GM12874 (cell line): ENCODE measurements around the gene PIGN.

Source experiments
- TF ChIP-seq, protein P1 (sequence below): IDR thresholded peaks from 2 replicates; pipeline ENCODE4 v1.5.1; 2011; ENCODE audit warnings: low read depth, mild to moderate bottlenecking, control low read depth, low read length, moderate library complexity; ENCODE audit not compliant: insufficient read depth

PIGN gene

DNA sequence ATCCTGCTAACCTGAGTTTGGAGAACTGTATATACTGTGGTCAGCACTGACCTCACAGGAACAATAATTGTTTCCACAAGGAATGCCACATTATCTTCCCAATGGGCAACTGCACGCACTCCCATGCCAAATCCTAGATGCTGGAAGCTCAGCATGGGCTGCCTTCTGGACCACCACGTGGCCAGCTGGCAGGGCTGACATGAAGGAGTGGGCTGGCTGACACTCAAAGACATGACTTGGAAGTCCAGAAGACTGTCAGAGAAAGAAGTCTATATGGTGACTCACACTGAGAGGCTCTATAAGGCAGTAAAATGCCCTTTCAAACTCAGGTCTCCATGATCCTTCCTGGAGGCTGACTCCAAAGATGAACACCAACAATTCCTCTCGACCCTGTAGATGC is 195.7 kb downstream of the PIGN start:
- TF ChIP-seq, protein P1, sequence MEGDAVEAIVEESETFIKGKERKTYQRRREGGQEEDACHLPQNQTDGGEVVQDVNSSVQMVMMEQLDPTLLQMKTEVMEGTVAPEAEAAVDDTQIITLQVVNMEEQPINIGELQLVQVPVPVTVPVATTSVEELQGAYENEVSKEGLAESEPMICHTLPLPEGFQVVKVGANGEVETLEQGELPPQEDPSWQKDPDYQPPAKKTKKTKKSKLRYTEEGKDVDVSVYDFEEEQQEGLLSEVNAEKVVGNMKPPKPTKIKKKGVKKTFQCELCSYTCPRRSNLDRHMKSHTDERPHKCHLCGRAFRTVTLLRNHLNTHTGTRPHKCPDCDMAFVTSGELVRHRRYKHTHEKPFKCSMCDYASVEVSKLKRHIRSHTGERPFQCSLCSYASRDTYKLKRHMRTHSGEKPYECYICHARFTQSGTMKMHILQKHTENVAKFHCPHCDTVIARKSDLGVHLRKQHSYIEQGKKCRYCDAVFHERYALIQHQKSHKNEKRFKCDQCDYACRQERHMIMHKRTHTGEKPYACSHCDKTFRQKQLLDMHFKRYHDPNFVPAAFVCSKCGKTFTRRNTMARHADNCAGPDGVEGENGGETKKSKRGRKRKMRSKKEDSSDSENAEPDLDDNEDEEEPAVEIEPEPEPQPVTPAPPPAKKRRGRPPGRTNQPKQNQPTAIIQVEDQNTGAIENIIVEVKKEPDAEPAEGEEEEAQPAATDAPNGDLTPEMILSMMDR, result no peak
